ENCODE data around the gene HMGXB4. TPM values are rescaled to one million over a fixed set of nuclear protein-coding genes. Genes with fewer than 3 reads are reported as not detected.

Gene HMGXB4
- total and polyA plus RNA-seq, 7 donors = 9.7 to 20.9 (median 14.8) TPM

DNA sequence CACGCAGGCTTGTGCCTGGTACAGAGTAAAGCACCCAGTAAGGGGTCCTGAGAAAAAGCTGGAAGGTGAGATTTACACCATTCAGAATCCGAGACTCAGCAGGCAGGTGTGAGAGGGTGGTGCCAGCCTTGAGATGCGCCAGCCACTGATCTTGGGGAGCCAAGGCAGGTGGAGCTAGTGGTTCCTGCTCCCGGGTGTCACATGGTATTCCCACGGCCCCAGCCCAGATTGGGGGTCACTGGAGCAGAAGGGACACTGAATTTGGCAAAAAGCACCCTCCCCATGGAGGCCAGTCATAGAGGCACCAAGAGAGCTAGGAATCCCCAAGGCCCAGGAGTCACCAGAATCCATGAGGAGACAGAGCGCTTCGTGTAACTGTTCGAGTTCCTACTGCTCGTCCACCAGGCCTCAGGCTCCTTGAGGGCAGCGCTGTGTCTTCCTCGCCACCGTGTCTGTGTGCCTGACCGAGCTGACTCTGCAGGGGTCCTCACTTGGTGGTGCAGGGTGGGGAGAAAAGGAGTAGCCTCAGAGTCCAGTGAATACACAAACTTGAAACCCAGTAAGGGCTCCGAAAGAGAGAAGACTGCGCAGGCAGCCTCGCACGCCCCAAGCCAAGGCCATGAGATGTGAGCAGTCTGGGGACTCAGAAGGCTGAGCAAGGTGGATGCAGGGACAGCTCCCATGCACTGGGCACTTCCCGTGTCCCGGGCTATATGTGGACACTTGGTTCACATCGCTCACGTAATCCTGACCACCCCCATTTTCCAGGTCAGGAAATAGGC lies 70.6 kb downstream of the HMGXB4 start:
- Histone ChIP-seq H3K27ac (peak overlapping the region in 1 of 4 donors; percentile 81), H3K36me3 (peaks cover 36 to 77% (median 43%) of the 10 kb centered on the region in 4 donors), H3K4me3 (no peak overlapping the region), H3K27me3 (no peaks in the 10 kb centered on the region), H3K9me3 (no peaks in the 10 kb centered on the region), H3K4me1 (peaks cover 0 to 19% (median 14%) of the 10 kb centered on the region in 4 donors)
- 96% methylated on average over 21 of the region's 21 CpGs for WGBS, 2 donors
- DNase-seq = peak; percentile 61
- intact Hi-C loops (cut with DNase I) = no loop called here
- TF ChIP-seq POLR2A (IDR thresholded peaks at IDR 0.05) = no peak
- no peak for TF ChIP-seq POLR2AphosphoS5 (IDR thresholded peaks at IDR 0.05)
- no peak for TF ChIP-seq CTCF (IDR thresholded peaks at IDR 0.05)
- no peak for TF ChIP-seq EP300 (IDR thresholded peaks at IDR 0.05)

DNA sequence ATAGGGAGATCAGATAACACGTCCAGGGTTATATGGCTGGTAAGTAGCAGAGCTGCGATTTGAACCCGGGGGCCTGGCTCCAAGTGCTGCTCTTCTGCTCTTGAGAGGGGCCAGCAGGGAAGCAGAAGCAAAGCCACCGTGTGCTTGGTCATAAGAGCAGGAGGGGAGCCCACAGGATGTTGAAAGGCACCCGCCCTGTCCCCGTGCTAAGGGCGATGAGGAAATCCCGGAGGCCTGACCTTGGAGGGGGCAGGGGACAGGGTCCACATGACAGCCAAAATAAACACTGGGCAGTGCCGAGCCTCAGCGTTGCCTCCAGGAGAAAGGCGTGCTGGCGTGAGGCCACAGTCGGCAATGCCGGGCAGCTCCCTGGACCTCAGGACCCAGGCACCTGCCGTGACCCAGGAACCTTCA lies 71.2 kb downstream of the HMGXB4 start:
- Histone ChIP-seq H3K27me3 (no peaks in the 10 kb centered on the region), H3K36me3 (peaks cover 37 to 77% (median 43%) of the 10 kb centered on the region in 4 donors)

DNA sequence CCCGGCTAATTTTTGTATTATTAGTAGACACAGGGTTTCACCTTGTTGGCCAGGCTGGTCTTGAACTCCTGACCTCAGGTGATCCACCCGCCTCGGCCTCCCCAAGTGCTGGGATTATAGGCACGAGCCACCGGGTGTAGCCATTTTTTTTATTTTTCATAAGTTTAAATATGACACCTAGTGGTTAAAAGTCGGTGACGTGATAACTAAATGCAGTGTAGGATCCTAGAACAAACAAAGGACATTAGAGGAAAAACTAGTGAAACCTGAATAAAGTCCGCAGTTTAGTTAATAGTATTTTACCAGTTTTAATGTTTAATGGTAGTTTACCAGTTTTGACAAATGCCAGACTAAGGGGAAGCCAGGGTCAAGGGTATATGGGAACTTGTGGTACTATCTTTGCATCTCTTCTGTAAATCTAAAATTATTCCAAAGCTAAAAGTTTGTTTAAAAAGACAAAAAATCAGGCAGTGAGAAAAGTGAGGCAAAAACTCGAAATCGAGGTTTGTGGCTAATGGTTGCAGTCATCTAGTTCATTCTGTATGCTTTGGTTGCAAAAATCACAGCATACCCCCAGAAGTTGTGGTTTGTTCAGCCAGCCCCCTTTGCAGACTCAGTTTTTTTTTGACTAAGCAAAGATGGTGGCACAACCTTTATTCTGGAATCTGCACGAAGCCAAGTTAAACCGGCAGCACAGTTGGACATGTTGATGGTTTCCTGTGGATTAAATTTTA lies 72.0 kb downstream of the HMGXB4 start:
- Histone ChIP-seq H3K4me3 (no peak overlapping the region), H3K27ac (peak overlapping the region in 3 of 4 donors; percentile 81 to 88 (median 81)), H3K4me1 (peaks cover 0 to 19% (median 14%) of the 10 kb centered on the region in 4 donors), H3K9me3 (no peaks in the 10 kb centered on the region), H3K36me3 (peaks cover 34 to 77% (median 43%) of the 10 kb centered on the region in 4 donors), H3K27me3 (no peaks in the 10 kb centered on the region)
- intact Hi-C loops (cut with DNase I) = no loop called here
- DNase-seq = no peak
- no peak for TF ChIP-seq CTCF (IDR thresholded peaks at IDR 0.05)
- no peak for TF ChIP-seq POLR2AphosphoS5 (IDR thresholded peaks at IDR 0.05)
- TF ChIP-seq EP300 (IDR thresholded peaks at IDR 0.05) = no peak
- TF ChIP-seq POLR2A (IDR thresholded peaks at IDR 0.05) = no peak
- 62 to 71% methylated on average over 12 of the region's 12 CpGs for WGBS, 2 donors

More for the DNA sequence above, 71.2 kb downstream of the HMGXB4 start:
- Histone ChIP-seq H3K4me1 (peaks cover 0 to 19% (median 14%) of the 10 kb centered on the region in 4 donors), H3K4me3 (no peak overlapping the region), H3K27ac (peak overlapping the region in 2 of 4 donors; percentile 81 to 88), H3K9me3 (no peaks in the 10 kb centered on the region)
- no peak for TF ChIP-seq EP300 (IDR thresholded peaks at IDR 0.05)
- intact Hi-C loops (cut with DNase I) = no loop called here
- WGBS, 2 donors = 85 to 88% methylated on average over 15 of the region's 15 CpGs
- peak; percentile 70 for DNase-seq

DNA sequence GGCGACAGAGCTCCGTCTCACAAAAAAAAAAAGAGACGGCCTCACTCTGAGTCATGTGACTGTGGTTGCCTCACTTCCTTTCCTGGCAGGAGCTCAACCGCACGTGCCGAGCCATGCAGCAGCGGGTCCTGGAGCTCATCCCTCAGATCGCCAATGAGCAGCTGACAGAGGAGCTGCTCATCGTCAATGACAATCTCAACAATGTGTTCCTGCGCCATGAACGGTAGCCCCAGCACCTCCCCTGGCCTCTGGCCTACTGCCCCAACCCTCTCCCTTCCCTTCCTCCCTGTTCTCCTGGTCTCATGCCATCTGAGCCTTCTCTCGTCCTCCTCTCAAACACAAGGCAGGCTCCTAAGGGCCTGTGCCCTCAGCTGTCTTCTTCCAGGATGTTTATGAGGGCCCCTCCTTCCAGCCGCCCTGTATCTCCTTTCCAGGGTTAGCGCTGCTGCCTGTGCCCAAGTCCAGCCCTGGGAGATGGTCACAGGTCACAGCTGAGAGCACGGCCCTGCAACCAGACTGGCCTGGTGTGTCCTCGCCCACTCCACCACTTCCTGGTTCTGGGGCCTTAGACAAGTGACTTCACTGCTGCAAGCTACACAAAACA lies 73.1 kb downstream of the HMGXB4 start:
- Histone ChIP-seq H3K27ac (peak overlapping the region; percentile 68 to 88 (median 81)), H3K36me3 (peaks cover 34 to 77% (median 43%) of the 10 kb centered on the region in 4 donors), H3K27me3 (no peaks in the 10 kb centered on the region), H3K4me3 (no peak overlapping the region), H3K9me3 (no peaks in the 10 kb centered on the region), H3K4me1 (peaks cover 0 to 19% (median 14%) of the 10 kb centered on the region in 4 donors)
- peak; percentile 98 for DNase-seq
- TF ChIP-seq POLR2AphosphoS5 (IDR thresholded peaks at IDR 0.05) (peak; percentile 96 to 98 (median 98)), CTCF (IDR thresholded peaks at IDR 0.05) (no peak), EP300 (IDR thresholded peaks at IDR 0.05) (peak; percentile 85 to 96 (median 91)), POLR2A (IDR thresholded peaks at IDR 0.05) (no peak)
- intact Hi-C loops (cut with DNase I) = no loop called here
- WGBS, 2 donors = 35 to 65% methylated on average over 16 of the region's 16 CpGs
